ENCODE results near the gene RNF41.

RNF41 gene

DNA sequence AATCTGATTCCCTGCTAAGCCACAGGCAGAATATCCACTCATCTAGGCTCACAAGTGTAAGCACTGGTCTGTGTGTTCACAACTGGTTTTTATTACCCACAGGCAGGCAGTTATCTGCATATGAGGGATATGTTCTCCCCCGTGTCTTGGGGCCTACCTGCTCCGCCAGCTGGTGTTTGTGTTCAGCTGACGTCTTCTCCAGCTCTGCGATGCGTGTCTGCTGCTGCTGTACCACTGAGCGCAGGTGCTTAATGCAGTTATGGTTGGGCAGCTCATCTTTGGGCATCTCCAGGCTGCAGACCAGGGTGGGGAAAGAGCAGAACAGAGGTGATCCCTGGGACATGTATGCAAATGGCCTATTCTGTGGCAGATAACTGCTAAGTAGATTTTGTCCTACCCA is 13.7 kb downstream of the RNF41 start:
- TF ChIP-seq TEAD4 (IDR thresholded peaks at IDR 0.05) = no peak
- no peak for TF ChIP-seq CEBPB (IDR thresholded peaks at IDR 0.05)
- TF ChIP-seq RAD21 (IDR thresholded peaks at IDR 0.05; ENCODE audit: low read depth) = no peak
- no peak for TF ChIP-seq EGR1 (IDR thresholded peaks at IDR 0.05)
- TF ChIP-seq YY1 (IDR thresholded peaks at IDR 0.05; ENCODE audit: low read depth) = no peak

DNA sequence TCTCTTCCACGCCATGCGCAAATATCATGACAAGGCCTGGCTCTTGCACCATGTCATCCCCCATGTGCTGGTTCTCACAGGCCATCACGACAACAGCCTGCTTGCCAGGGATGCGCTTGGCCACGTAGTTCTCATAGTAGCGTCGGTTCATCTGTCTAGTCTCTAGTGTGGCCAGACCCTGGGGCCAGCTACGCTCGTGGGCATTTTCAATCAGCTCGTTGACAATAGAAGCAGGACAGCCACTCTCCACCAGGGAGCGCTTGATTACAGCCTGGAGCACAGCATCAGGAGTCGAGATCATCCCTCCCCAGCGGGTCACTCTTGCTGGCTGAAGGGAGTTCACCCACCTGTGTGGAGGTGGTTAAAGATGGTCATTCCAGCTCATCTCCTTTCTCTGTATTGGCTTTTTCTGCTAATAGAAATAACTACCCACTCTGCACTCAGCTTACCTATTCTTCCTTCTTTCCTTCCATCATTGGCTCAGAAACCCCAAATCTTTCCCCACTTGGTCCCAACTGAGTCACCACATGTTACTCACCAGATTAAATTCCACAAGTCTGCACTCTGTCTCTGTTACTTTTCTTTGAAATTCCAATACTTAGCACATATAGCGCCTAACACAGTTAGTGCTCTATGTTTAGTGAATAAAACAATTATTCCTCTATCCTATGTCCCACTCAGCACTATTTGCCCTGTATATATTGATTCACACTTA is 15.1 kb downstream of the RNF41 start:
- TF ChIP-seq RAD21 (IDR thresholded peaks at IDR 0.05; ENCODE audit: low read depth) (peak; percentile 67), FOXM1 (IDR thresholded peaks at IDR 0.05; ENCODE audit: borderline replicate concordance, low read depth) (no peak)

DNA sequence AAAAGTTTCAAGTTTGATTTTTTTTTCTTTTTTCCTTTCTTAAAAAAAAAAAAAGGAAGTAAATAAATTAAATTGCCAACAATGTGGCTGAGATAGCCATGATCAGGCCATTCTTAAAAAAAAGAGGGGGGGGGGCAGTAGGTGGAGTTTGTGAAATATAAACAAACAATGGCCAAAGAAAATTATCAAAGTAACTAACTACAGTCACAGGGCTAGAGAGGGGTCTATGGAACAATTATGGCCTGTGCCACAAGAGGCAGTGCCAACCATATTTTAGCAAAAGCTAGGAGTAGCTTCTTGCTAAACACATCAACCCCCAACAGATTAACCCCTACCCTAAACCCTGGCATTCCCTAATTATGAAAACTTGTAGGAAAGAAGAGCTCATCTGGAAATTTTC is 16.3 kb downstream of the RNF41 start:
- no peak for TF ChIP-seq CEBPB (IDR thresholded peaks at IDR 0.05)
- TF ChIP-seq RAD21 (IDR thresholded peaks at IDR 0.05; ENCODE audit: low read depth) = no peak

DNA sequence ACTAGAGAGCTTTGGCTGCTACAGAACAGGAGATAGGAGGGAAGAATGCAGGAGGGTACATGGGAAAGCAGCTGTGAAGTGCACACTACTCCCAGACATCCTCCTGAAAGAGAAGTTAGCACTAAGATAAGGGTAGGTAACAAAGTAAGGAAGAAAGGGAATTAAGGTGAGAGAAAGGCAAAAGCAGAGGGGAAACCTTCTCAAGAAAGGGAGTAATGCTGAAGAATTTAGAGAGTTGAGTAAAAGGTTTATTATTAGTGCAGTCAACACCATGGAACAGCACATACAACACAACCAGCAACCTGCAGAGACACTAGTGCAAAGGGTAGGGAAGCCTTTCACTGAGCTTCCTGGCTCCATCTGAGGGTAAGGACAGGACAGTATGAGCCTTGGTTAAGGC is 17.4 kb downstream of the RNF41 start:
- TF ChIP-seq, protein P1, sequence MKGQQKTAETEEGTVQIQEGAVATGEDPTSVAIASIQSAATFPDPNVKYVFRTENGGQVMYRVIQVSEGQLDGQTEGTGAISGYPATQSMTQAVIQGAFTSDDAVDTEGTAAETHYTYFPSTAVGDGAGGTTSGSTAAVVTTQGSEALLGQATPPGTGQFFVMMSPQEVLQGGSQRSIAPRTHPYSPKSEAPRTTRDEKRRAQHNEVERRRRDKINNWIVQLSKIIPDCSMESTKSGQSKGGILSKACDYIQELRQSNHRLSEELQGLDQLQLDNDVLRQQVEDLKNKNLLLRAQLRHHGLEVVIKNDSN (IDR thresholded peaks at IDR 0.05) = no peak
- no peak for TF ChIP-seq TCF12 (IDR thresholded peaks at IDR 0.05; ENCODE audit: low read depth)
- TF ChIP-seq CEBPB (IDR thresholded peaks at IDR 0.05) = no peak
- no peak for TF ChIP-seq TEAD4 (IDR thresholded peaks at IDR 0.05)
- TF ChIP-seq FOXM1 (IDR thresholded peaks at IDR 0.05; ENCODE audit: borderline replicate concordance, low read depth) = no peak
- no peak for TF ChIP-seq TAF1 (IDR thresholded peaks at IDR 0.05; ENCODE audit: low read depth)
- TF ChIP-seq, protein P2, sequence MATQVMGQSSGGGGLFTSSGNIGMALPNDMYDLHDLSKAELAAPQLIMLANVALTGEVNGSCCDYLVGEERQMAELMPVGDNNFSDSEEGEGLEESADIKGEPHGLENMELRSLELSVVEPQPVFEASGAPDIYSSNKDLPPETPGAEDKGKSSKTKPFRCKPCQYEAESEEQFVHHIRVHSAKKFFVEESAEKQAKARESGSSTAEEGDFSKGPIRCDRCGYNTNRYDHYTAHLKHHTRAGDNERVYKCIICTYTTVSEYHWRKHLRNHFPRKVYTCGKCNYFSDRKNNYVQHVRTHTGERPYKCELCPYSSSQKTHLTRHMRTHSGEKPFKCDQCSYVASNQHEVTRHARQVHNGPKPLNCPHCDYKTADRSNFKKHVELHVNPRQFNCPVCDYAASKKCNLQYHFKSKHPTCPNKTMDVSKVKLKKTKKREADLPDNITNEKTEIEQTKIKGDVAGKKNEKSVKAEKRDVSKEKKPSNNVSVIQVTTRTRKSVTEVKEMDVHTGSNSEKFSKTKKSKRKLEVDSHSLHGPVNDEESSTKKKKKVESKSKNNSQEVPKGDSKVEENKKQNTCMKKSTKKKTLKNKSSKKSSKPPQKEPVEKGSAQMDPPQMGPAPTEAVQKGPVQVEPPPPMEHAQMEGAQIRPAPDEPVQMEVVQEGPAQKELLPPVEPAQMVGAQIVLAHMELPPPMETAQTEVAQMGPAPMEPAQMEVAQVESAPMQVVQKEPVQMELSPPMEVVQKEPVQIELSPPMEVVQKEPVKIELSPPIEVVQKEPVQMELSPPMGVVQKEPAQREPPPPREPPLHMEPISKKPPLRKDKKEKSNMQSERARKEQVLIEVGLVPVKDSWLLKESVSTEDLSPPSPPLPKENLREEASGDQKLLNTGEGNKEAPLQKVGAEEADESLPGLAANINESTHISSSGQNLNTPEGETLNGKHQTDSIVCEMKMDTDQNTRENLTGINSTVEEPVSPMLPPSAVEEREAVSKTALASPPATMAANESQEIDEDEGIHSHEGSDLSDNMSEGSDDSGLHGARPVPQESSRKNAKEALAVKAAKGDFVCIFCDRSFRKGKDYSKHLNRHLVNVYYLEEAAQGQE (IDR thresholded peaks at IDR 0.05; ENCODE audit: low read depth) = no peak
- no peak for TF ChIP-seq NFIC (IDR thresholded peaks at IDR 0.05)
- no peak for TF ChIP-seq YY1 (IDR thresholded peaks at IDR 0.05; ENCODE audit: low read depth)
- TF ChIP-seq, protein P3, sequence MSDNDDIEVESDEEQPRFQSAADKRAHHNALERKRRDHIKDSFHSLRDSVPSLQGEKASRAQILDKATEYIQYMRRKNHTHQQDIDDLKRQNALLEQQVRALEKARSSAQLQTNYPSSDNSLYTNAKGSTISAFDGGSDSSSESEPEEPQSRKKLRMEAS (IDR thresholded peaks at IDR 0.05) = no peak
- TF ChIP-seq RAD21 (IDR thresholded peaks at IDR 0.05; ENCODE audit: low read depth) = no peak
- no peak for TF ChIP-seq EP300 (IDR thresholded peaks at IDR 0.05; ENCODE audit: borderline replicate concordance)
- TF ChIP-seq CREB1 (IDR thresholded peaks at IDR 0.05; ENCODE audit: low read depth) = no peak
- TF ChIP-seq EGR1 (IDR thresholded peaks at IDR 0.05) = no peak
- TF ChIP-seq ZBTB7A (IDR thresholded peaks at IDR 0.05; ENCODE audit: low read depth) = no peak

DNA sequence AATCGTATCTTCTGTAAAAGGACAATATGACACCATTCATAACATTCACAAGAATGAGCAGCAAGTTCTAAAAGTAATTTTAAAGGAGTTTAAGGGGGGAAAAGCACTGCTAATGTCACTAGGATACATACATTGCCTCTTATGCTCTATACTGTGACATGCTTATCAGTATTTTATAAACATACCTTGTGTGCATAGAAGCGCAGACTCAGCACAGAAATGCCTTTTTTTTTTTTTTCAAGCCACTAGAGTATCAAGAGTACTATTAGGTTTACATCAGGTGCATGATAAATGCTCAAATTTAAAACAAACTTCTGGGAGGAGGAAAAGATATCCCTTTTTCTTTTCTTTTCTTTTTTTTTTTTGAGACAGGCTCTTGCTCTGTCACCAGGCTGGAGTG is 18.9 kb downstream of the RNF41 start:
- TF ChIP-seq ZBTB7A (IDR thresholded peaks at IDR 0.05; ENCODE audit: low read depth) (no peak), RAD21 (IDR thresholded peaks at IDR 0.05; ENCODE audit: low read depth) (no peak), EP300 (IDR thresholded peaks at IDR 0.05; ENCODE audit: borderline replicate concordance) (no peak), TCF12 (IDR thresholded peaks at IDR 0.05; ENCODE audit: low read depth) (no peak), FOXM1 (IDR thresholded peaks at IDR 0.05; ENCODE audit: borderline replicate concordance, low read depth) (no peak), TEAD4 (IDR thresholded peaks at IDR 0.05) (no peak), CEBPB (IDR thresholded peaks at IDR 0.05) (no peak), EGR1 (IDR thresholded peaks at IDR 0.05) (no peak), YY1 (IDR thresholded peaks at IDR 0.05; ENCODE audit: low read depth) (no peak), TAF1 (IDR thresholded peaks at IDR 0.05; ENCODE audit: low read depth) (no peak), NFIC (IDR thresholded peaks at IDR 0.05) (no peak), CREB1 (IDR thresholded peaks at IDR 0.05; ENCODE audit: low read depth) (no peak)
- TF ChIP-seq, protein P3 (IDR thresholded peaks at IDR 0.05) = no peak
- TF ChIP-seq, protein P2 (IDR thresholded peaks at IDR 0.05; ENCODE audit: low read depth) = no peak
- TF ChIP-seq, protein P1 (IDR thresholded peaks at IDR 0.05) = no peak

DNA sequence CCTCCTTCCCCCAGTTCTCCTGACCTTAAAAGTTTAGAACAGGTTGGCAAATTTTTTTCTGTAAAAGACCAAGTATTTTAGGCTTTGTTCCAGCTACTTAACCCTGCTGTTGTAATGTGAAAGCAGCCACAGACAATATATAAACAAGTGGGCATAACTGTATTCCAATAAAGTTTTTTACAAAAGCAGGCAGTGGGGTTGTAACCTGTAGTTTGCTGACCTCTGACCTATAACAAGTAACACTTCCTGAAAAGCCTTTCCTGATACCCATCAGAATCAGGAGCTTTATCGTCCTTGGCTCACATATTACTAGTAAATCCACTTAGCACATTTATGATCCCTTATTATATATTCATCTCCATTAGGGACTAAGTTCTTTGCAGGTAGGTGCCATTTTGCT is 19.4 kb downstream of the RNF41 start:
- TF ChIP-seq TAF1 (IDR thresholded peaks at IDR 0.05; ENCODE audit: low read depth) (no peak), YY1 (IDR thresholded peaks at IDR 0.05; ENCODE audit: low read depth) (no peak), TEAD4 (IDR thresholded peaks at IDR 0.05) (no peak), CREB1 (IDR thresholded peaks at IDR 0.05; ENCODE audit: low read depth) (no peak), TCF12 (IDR thresholded peaks at IDR 0.05; ENCODE audit: low read depth) (no peak), NFIC (IDR thresholded peaks at IDR 0.05) (no peak), EGR1 (IDR thresholded peaks at IDR 0.05) (no peak), FOXM1 (IDR thresholded peaks at IDR 0.05; ENCODE audit: borderline replicate concordance, low read depth) (no peak), ZBTB7A (IDR thresholded peaks at IDR 0.05; ENCODE audit: low read depth) (no peak), CEBPB (IDR thresholded peaks at IDR 0.05) (no peak), EP300 (IDR thresholded peaks at IDR 0.05; ENCODE audit: borderline replicate concordance) (no peak), RAD21 (IDR thresholded peaks at IDR 0.05; ENCODE audit: low read depth) (no peak)
- TF ChIP-seq, protein P3 (IDR thresholded peaks at IDR 0.05) = no peak
- TF ChIP-seq, protein P2 (IDR thresholded peaks at IDR 0.05; ENCODE audit: low read depth) = no peak
- TF ChIP-seq, protein P1 (IDR thresholded peaks at IDR 0.05) = no peak

Data from Ishikawa (cell line).